Mononuclear cell (primary cell): ENCODE measurements around the gene ARHGAP29. TPM values are rescaled to one million over a fixed set of nuclear protein-coding genes. Genes with fewer than 3 reads are reported as not detected.

Experiments
- H3K27me3 ChIP-seq: 2 replicates; pipeline ENCODE4 v1.6.0; 2011; ENCODE audit warnings: low read length, control low read depth; ENCODE audit not compliant: insufficient read depth
- H3K4me1 ChIP-seq: 2 replicates; pipeline ENCODE4 v1.5.1; 2011; ENCODE audit warnings: mild to moderate bottlenecking, low read length, control low read depth; ENCODE audit not compliant: insufficient read depth
- H3K4me3 ChIP-seq: 2 replicates; pipeline ENCODE4 v1.5.1; 2011; ENCODE audit warnings: mild to moderate bottlenecking, low read length, moderate library complexity
- H3K9me3 ChIP-seq: 2 replicates; pipeline ENCODE4 v1.5.1; 2011; ENCODE audit warnings: low read depth, mild to moderate bottlenecking, control low read depth, low read length
- total RNA-seq: library from RNA; depleted of rRNA; stranded (reverse); fragments of >200 nt; gene quantifications from one replicate; pipeline ENCODE4 v1.2.3, GENCODE V29; 2012

Gene ARHGAP29, protein sequence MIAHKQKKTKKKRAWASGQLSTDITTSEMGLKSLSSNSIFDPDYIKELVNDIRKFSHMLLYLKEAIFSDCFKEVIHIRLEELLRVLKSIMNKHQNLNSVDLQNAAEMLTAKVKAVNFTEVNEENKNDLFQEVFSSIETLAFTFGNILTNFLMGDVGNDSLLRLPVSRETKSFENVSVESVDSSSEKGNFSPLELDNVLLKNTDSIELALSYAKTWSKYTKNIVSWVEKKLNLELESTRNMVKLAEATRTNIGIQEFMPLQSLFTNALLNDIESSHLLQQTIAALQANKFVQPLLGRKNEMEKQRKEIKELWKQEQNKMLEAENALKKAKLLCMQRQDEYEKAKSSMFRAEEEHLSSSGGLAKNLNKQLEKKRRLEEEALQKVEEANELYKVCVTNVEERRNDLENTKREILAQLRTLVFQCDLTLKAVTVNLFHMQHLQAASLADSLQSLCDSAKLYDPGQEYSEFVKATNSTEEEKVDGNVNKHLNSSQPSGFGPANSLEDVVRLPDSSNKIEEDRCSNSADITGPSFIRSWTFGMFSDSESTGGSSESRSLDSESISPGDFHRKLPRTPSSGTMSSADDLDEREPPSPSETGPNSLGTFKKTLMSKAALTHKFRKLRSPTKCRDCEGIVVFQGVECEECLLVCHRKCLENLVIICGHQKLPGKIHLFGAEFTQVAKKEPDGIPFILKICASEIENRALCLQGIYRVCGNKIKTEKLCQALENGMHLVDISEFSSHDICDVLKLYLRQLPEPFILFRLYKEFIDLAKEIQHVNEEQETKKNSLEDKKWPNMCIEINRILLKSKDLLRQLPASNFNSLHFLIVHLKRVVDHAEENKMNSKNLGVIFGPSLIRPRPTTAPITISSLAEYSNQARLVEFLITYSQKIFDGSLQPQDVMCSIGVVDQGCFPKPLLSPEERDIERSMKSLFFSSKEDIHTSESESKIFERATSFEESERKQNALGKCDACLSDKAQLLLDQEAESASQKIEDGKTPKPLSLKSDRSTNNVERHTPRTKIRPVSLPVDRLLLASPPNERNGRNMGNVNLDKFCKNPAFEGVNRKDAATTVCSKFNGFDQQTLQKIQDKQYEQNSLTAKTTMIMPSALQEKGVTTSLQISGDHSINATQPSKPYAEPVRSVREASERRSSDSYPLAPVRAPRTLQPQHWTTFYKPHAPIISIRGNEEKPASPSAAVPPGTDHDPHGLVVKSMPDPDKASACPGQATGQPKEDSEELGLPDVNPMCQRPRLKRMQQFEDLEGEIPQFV
- total RNA-seq = 0.10 TPM

GRCh38 chr1:94237291-94238226 lies at the start of gene ARHGAP29:
TSS of gene ARHGAP29 (minus strand) at chr1:94237584. CDS start at chr1:94231611, 5,973 bp downstream.
- Histone ChIP-seq H3K27me3 (peaks cover 88% of the 10 kb centered on the region), H3K4me3 (peak within 1 kb of the TSS; percentile 16)

DNA sequence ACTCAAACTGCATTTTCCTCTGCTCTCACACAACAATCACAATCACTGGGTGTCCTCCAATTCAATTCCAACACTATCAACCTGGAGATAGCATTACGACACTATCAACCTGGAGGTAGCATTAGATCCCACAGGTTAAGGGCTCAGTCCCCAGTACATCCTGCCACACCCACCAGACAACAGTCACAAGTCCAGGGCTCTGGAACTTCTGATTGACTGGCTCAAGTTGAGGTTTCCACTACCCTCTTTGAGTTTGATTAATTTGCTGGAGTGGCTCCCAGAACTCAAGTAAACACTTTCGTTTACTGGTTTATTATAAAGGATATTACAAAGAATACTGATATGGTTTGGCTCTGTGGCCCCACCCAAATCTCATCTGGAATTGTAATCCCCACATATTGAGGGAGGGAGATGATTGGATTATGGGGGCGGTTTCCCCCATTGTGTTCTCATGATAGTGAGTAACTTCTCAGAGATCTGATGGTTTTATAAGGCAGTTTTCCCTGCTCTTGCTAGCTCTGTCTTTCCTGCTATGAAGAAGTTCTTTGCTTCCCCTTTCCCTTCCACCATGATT lies 49.6 kb upstream of the ARHGAP29 start:
- no peak overlapping the region for H3K4me3 ChIP-seq
- peaks cover 10% of the 10 kb centered on the region for H3K27me3 ChIP-seq
- H3K4me1 ChIP-seq = peaks cover 4% of the 10 kb centered on the region
- H3K9me3 ChIP-seq = no peaks in the 10 kb centered on the region

More at GRCh38 chr1:94237291-94238226, at the start of gene ARHGAP29:
- Histone ChIP-seq H3K9me3 (peaks cover 7% of the 10 kb centered on the region), H3K4me1 (peaks cover 24% of the 10 kb centered on the region)

- H3K4me1 ChIP-seq = peaks cover 4% of the 10 kb centered on the region
- H3K4me3 ChIP-seq = no peak overlapping the region
- no peaks in the 10 kb centered on the region for H3K9me3 ChIP-seq
- peaks cover 13% of the 10 kb centered on the region for H3K27me3 ChIP-seq
These were observed 47.8 kb upstream of the ARHGAP29 start for GRCh38 chr1:94285031-94285654.

DNA sequence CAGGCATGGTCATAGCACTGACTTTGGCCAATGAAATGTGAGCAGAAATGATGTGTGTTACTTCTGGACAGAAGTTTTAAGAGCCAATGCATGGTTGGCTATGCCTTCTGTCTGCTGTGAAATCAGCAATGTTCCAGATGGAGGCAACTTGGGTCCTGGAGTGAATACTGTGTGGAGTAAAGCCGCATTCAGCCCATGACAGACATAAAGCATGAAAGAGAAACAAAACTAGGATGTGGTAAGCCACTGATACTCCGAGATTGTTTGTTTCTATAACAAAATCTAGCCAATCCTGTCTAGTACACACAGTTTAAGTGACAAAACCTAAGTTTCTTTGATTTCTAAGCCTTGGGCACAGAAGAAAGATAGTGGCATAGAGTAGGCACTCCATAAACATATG lies 47.1 kb upstream of the ARHGAP29 start:
- peaks cover 4% of the 10 kb centered on the region for H3K4me1 ChIP-seq
- peaks cover 13% of the 10 kb centered on the region for H3K27me3 ChIP-seq
- no peaks in the 10 kb centered on the region for H3K9me3 ChIP-seq
- no peak overlapping the region for H3K4me3 ChIP-seq

DNA sequence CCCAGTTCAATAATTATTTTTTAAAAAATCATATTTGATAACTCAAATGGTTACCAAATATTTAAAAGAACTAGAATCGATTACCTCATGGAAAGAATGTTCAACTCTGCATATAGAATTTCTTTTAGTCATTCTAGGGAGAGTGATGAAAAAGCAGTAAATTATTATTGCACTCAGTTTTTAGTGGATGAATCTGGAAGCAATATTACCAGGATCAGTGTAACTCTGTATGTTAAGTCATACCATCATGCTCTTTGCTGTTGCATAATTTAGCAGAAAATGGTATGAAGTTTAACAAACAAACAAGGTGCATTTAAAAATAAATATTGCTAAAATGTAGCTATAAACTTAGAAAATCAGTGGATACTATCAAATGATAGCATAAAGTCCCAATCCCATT lies 46.1 kb upstream of the ARHGAP29 start:
- H3K27me3 ChIP-seq = peaks cover 13% of the 10 kb centered on the region
- no peaks in the 10 kb centered on the region for H3K9me3 ChIP-seq
- peaks cover 4% of the 10 kb centered on the region for H3K4me1 ChIP-seq
- no peak overlapping the region for H3K4me3 ChIP-seq

- Histone ChIP-seq H3K9me3 (no peaks in the 10 kb centered on the region), H3K4me1 (peaks cover 4% of the 10 kb centered on the region), H3K27me3 (peaks cover 13% of the 10 kb centered on the region), H3K4me3 (no peak overlapping the region)
These were observed 44.8 kb upstream of the ARHGAP29 start for GRCh38 chr1:94282143-94282711.

DNA sequence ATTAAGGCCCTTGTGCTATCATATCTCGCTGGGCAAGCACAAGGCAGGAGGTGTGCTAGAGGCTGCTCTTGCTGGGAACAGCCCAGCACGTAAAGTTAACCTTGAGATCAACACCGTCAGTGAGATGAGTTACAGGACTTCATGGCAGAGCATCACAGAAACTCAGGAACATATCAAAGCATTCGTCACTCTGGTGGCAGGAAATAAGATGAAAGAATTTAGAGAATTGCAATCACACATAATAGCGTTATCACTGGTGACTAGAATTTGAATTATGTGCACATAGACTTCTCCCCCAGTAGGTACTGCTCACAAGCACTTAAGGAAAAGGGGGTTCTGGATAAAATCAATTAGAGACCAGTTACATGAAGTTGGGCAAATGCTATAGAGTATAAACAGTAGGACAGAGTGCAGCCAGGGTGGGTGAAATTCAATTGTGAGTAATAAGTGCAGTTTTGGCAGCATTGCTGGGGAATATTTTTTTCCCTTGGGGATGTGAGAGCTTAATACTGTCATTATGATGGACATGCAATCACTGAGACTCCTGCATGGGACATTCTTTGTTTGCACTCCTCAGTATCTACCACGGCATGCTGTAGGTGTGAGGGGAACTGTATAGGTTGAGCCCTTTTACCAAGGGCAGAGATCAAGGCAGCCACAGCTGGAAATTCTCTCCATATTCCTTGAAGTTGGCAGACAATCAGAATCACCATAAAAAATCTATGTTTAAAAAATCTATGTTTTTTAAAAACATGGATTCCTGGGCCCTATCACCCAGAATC lies 44.2 kb upstream of the ARHGAP29 start:
- Histone ChIP-seq H3K27me3 (peaks cover 13% of the 10 kb centered on the region), H3K9me3 (no peaks in the 10 kb centered on the region), H3K4me3 (no peak overlapping the region), H3K4me1 (peaks cover 4% of the 10 kb centered on the region)

DNA sequence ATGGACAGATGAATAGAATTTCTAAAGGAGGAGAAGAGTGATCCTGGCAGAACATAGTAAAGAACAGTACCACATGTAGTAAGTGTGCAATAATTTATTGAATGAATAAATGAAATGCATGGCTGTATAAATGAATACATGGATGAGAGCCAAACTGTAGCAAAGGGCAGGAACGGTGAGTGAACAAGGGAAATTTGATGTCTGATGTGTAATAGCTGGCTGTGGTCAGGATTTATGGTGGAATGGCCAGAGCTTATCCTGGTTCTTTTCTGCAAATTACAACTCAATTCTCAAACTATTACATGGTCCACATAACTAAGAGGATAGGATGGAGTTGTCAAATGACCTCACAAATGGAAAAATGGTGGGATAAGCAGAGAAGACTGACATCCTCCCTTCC lies 43.2 kb upstream of the ARHGAP29 start:
- Histone ChIP-seq H3K9me3 (no peaks in the 10 kb centered on the region), H3K4me3 (no peak overlapping the region), H3K4me1 (no peaks in the 10 kb centered on the region), H3K27me3 (peaks cover 13% of the 10 kb centered on the region)

DNA sequence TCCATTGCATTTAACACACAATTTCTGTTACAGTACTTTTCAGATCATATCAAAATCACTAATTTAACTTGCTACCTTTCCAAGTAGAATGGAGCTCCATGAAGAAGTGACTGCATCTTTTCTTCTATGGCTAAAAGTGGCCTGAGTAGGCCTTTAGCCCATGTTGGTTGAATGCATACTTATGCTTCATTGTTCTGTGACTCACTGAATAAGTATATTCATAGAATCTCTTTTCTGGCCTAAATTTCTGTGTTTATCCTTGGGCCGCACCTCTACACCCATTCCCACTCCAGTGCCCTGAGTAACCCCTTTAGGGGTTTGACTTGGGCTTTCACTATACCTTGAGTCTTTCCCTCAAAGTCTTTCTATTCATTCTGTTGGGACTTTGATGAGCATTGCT lies 42.1 kb upstream of the ARHGAP29 start:
- H3K27me3 ChIP-seq = peaks cover 11% of the 10 kb centered on the region

DNA sequence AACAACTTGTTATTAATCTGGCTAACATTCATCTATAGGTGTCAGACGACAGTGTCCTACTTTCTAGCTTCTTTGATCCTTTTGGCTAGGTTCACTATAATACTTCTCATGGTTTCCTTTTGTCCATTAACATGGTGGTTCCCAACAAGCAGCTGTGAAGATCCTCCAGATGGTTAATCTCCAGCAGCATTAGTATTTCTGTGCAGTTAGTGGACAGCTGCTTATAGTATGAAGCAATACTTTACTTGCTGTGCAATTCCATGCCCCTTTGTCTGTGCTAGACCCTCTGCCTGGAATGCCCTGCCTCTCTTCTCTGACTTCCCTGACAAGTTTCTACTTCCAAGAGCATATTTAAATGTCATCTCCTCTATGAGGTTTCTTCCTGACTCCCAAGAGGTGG lies 41.7 kb upstream of the ARHGAP29 start:
- H3K27me3 ChIP-seq = peaks cover 7% of the 10 kb centered on the region
- H3K4me3 ChIP-seq = no peak overlapping the region
- no peaks in the 10 kb centered on the region for H3K4me1 ChIP-seq
- H3K9me3 ChIP-seq = no peaks in the 10 kb centered on the region

More for the DNA sequence above, 42.1 kb upstream of the ARHGAP29 start:
- Histone ChIP-seq H3K4me1 (no peaks in the 10 kb centered on the region), H3K4me3 (no peak overlapping the region), H3K9me3 (no peaks in the 10 kb centered on the region)

DNA sequence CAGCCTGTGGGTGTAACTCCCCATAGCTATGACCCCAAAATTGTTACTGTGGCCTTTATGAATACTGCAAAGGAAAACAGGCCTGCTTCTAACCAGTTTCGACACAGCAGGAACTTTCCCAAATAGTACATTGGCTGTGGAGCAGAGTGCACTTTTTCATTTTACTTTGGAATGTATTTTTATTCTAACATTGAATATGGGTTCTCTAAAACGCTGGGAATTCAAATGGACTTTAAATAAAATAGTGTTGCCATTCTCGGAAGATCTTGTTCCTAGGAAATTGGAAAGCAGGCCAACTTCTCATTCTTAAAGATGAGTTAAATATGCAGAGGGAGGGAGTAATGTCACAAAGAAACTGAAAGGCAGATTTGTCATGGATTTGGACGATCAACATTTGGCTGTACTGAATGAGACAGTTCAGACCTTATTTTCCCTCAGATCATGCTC lies 39.6 kb upstream of the ARHGAP29 start:
- Histone ChIP-seq H3K9me3 (no peaks in the 10 kb centered on the region), H3K27me3 (peaks cover 4% of the 10 kb centered on the region), H3K4me1 (no peaks in the 10 kb centered on the region), H3K4me3 (no peak overlapping the region)

- no peak overlapping the region for H3K4me3 ChIP-seq
- H3K4me1 ChIP-seq = no peaks in the 10 kb centered on the region
- no peaks in the 10 kb centered on the region for H3K27me3 ChIP-seq
- no peaks in the 10 kb centered on the region for H3K9me3 ChIP-seq
These were observed 37.7 kb upstream of the ARHGAP29 start for GRCh38 chr1:94275083-94275482.
